WTC11 (cell line): Measurements from ENCODE around the gene CEACAM8. TPM values are rescaled to one million over a fixed set of nuclear protein-coding genes. Genes with fewer than 3 reads are reported as not detected.

Experiments used
- ATAC-seq: fragments of 200-7000 bp; cut with Tn5 transposase; 2 replicates; pipeline ENCODE4 v1.10.0; 2021; ENCODE audit warnings: mild to moderate bottlenecking, moderate library complexity
- CTCF ChIA-PET: fragments of 300-600 bp; sonication (Branson Sonifier 250); formaldehyde crosslinking; loops from one replicate; lab custom pipeline; 2021; ENCODE audit warnings: antibody characterized with exemption; lab: Charles Lee
- POLR2A ChIA-PET: fragments of 350-600 bp; sonication (Branson Sonifier 250); formaldehyde crosslinking; loops from one replicate; lab custom pipeline; 2021; ENCODE audit warnings: antibody characterized with exemption; lab: Charles Lee
- DNase-seq: peaks from one replicate; pipeline ENCODE4 v3.0.0; 2021; ENCODE audit warnings: low spot score
- H3K27ac Mint-ChIP-seq: 2 replicates; pipeline ENCODE4 v1.8.0; 2021; ENCODE audit warnings: mixed read lengths
- H3K27me3 Mint-ChIP-seq: 2 replicates; pipeline ENCODE4 v1.8.0; 2021; ENCODE audit warnings: low read depth, mild to moderate bottlenecking, moderate library complexity, mixed read lengths
- H3K36me3 Mint-ChIP-seq: 2 replicates; pipeline ENCODE4 v1.8.0; 2021; ENCODE audit warnings: mixed read lengths
- H3K4me1 Mint-ChIP-seq: 2 replicates; pipeline ENCODE4 v1.8.0; 2022; ENCODE audit warnings: mixed read lengths
- H3K4me3 Mint-ChIP-seq: 2 replicates; pipeline ENCODE4 v1.8.0; 2021; ENCODE audit warnings: mild to moderate bottlenecking, moderate library complexity, mixed read lengths
- H3K9me3 Mint-ChIP-seq: 2 replicates; pipeline ENCODE4 v1.8.0; 2021; ENCODE audit warnings: mixed read lengths
- CBFB ChIP-seq: sonication (generic); formaldehyde crosslinking; IDR thresholded peaks from 2 replicates; pipeline ENCODE4 v1.8.1; 2022; ENCODE audit warnings: mild to moderate bottlenecking, low read depth, missing genetic modification reagents
- CREM ChIP-seq: sonication (generic); formaldehyde crosslinking; IDR thresholded peaks from 2 replicates; pipeline ENCODE4 v1.8.1; 2022; ENCODE audit warnings: mild to moderate bottlenecking, missing genetic modification reagents, moderate library complexity
- ESRRA ChIP-seq: sonication (generic); formaldehyde crosslinking; IDR thresholded peaks from 2 replicates; pipeline ENCODE4 v1.8.1; 2022; ENCODE audit warnings: mild to moderate bottlenecking, missing genetic modification reagents, borderline replicate concordance
- FOXP1 ChIP-seq: sonication (generic); formaldehyde crosslinking; IDR thresholded peaks from 2 replicates; pipeline ENCODE4 v1.8.0; 2022; ENCODE audit warnings: missing genetic modification reagents, mild to moderate bottlenecking, moderate library complexity, borderline replicate concordance
- MYBL2 ChIP-seq: sonication (generic); formaldehyde crosslinking; IDR thresholded peaks from 2 replicates; pipeline ENCODE4 v1.8.1; 2023; ENCODE audit warnings: mild to moderate bottlenecking, moderate library complexity, missing genetic modification reagents
- SOX15 ChIP-seq: fragments of 250-450 bp; sonication (Bioruptor Pico); IDR thresholded peaks from 2 replicates; pipeline ENCODE4 v1.9.0; 2021; ENCODE audit warnings: mild to moderate bottlenecking
- ZNF121 ChIP-seq: sonication (generic); formaldehyde crosslinking; IDR thresholded peaks from 2 replicates; pipeline ENCODE4 v1.8.0; 2023; ENCODE audit warnings: missing genetic modification reagents
- ZNF263 ChIP-seq: sonication (generic); formaldehyde crosslinking; IDR thresholded peaks from 2 replicates; pipeline ENCODE4 v1.8.1; 2022; ENCODE audit warnings: low read depth, mild to moderate bottlenecking, moderate library complexity, missing genetic modification reagents
- total RNA-seq: library from RNA; stranded (reverse); gene quantifications from 3 replicates; pipeline ENCODE4 v1.2.3, GENCODE V29; 2021
- TF ChIP-seq, protein P1 (sequence below): sonication (generic); formaldehyde crosslinking; conservative IDR thresholded peaks from 2 replicates; pipeline ENCODE4 v1.8.1; 2022; ENCODE audit warnings: mild to moderate bottlenecking, missing genetic modification reagents
- TF ChIP-seq, protein P2 (sequence below): fragments of 200-600 bp; IDR thresholded peaks from 2 replicates; pipeline ENCODE4 v1.8.0; 2022; ENCODE audit warnings: antibody characterized with exemption
- TF ChIP-seq, protein P3 (sequence below): sonication (generic); formaldehyde crosslinking; conservative IDR thresholded peaks from 2 replicates; pipeline ENCODE4 v1.8.1; 2023; ENCODE audit warnings: mild to moderate bottlenecking, low read depth, missing genetic modification reagents, moderate library complexity
- TF ChIP-seq, protein P4 (sequence below): fragments of 250-450 bp; sonication (Bioruptor Pico); IDR thresholded peaks from 2 replicates; pipeline ENCODE4 v1.9.0; 2021; ENCODE audit warnings: mild to moderate bottlenecking
- TF ChIP-seq, protein P5 (sequence below): sonication (generic); formaldehyde crosslinking; IDR thresholded peaks from 2 replicates; pipeline ENCODE4 v1.8.1; 2023; ENCODE audit warnings: mild to moderate bottlenecking, moderate library complexity, missing genetic modification reagents

Gene CEACAM8
- total RNA-seq, 1 experiment from 2014 or later, result not detected

DNA sequence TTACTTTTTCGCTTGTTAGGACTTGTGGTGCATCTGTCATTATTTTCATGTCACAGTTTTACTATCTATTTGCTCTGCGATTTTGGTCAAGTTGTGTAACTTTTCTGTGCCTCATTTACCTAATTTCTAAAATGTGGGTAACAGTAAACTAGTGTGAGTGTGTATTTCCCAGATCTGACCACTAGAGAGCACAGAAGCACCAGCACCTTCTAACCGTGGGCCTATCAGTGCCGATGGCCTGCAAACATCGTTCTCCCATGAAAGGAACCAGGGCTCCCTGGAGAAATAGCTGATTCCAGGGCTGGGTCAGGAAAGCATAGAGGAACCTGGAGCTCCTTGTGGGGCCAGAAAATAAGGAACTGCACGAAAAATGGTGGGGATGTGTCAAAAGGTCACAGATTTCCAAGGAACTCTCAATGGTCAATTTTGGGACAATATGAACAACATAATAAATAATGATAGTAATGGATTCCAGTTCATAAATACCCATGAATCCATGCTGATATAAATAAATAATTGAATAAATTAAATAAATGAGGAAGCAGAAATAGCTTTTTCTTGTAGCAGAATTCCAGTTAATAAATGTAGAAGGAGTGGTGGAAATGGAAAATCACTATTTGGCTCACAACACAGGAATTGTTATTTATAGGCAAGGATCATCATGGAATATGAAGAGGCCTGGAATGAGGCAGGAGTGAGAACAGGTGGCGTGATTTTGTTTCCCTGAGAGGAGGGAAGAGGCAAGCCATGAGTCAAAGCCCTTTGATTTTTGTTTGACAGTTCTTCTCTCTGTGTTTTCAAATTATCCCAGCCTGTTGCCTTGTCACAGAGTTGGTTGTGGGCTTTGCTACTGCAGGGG lies 31.1 kb downstream of the CEACAM8 start:
- POLR2A ChIA-PET, result no interaction called here
- Mint-ChIP-seq H3K27me3 (peaks cover 24% of the 10 kb centered on the region), H3K9me3 (no peaks in the 10 kb centered on the region), H3K36me3 (no peaks in the 10 kb centered on the region)
- DNase-seq, result peak; percentile 56
- TF ChIP-seq, protein P1, sequence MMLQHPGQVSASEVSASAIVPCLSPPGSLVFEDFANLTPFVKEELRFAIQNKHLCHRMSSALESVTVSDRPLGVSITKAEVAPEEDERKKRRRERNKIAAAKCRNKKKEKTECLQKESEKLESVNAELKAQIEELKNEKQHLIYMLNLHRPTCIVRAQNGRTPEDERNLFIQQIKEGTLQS, result no peak
- TF ChIP-seq, protein P2, sequence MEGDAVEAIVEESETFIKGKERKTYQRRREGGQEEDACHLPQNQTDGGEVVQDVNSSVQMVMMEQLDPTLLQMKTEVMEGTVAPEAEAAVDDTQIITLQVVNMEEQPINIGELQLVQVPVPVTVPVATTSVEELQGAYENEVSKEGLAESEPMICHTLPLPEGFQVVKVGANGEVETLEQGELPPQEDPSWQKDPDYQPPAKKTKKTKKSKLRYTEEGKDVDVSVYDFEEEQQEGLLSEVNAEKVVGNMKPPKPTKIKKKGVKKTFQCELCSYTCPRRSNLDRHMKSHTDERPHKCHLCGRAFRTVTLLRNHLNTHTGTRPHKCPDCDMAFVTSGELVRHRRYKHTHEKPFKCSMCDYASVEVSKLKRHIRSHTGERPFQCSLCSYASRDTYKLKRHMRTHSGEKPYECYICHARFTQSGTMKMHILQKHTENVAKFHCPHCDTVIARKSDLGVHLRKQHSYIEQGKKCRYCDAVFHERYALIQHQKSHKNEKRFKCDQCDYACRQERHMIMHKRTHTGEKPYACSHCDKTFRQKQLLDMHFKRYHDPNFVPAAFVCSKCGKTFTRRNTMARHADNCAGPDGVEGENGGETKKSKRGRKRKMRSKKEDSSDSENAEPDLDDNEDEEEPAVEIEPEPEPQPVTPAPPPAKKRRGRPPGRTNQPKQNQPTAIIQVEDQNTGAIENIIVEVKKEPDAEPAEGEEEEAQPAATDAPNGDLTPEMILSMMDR, result peak; percentile 73
- no peak for TF ChIP-seq SOX15
- TF ChIP-seq, all 79 proteins: peak for 1
- CTCF ChIA-PET, result interaction anchor here (0.6 to 4.7 kb wide), 25 partner anchors 8 to 263 kb away, joined by 3 to 39 read pairs (median 4); partner anchors contain the start of gene CEACAM8
- Mint-ChIP-seq H3K4me1 (peaks cover 14% of the 10 kb centered on the region), H3K4me3 (no peak overlapping the region), H3K27ac (no peak overlapping the region)
- peak; percentile 92 for ATAC-seq

DNA sequence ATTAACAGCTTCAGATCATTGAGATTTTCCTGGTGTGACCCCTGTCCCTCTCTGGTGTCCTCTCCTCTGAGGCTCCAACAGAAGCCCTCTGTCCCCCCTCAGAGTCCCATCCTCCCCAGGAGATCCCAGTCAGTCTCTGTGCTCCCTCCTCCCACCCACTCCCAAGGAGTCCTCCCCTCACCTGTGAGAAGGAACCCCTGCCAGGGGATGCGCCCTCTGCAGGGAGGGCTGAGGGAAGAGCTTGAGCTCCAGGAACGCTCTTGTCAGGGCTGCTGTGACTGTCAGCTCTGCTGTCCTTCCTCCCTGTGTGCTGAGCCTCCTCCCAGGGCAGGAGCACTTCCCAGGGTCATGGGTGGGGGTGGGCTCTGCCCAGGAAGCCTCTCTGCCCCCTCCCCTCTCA lies 33.2 kb downstream of the CEACAM8 start:
- peaks cover 20% of the 10 kb centered on the region for H3K27me3 Mint-ChIP-seq
- ATAC-seq, result no peak; the same call in 1 of the 2 replicates
- H3K9me3 Mint-ChIP-seq, result peaks cover 10% of the 10 kb centered on the region
- H3K4me1 Mint-ChIP-seq, result peaks cover 29% of the 10 kb centered on the region
- ChIA-PET POLR2A (no interaction called here), CTCF (interaction anchor here (0.5 to 4.7 kb wide), 15 partner anchors 10 to 149 kb away, joined by 3 to 39 read pairs (median 5); no protein-coding TSS in a partner anchor)
- H3K36me3 Mint-ChIP-seq, result peaks cover 2% of the 10 kb centered on the region; the same call in 1 of the 2 replicates
- no peak overlapping the region for H3K27ac Mint-ChIP-seq
- no peak for DNase-seq
- no peak overlapping the region for H3K4me3 Mint-ChIP-seq
- TF ChIP-seq ZNF263 (peak; percentile 93), FOXP1 (CRISPR knock-in tag) (no peak)

DNA sequence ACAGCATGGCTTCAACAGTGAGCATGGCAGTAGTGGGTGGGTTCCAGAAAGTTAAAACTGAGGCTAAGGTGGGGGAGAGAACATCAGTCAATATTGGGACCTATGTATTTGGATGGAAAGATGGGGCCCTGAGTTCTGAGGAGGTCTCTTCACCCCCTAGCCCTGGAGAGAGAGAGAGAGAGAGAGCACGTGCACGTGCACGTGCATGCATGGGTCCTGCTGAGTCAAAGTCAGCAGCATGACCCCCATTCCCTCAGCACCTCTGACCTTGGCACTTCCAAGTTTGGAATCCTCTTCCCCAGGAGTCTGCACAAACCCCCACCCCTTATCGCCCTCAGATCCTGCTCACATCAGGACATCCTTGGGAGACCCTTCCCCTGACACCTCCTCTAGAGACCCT lies 34.0 kb downstream of the CEACAM8 start:
- H3K27ac Mint-ChIP-seq, result no peak overlapping the region
- DNase-seq (no peak), ATAC-seq (no peak)
- no peak overlapping the region for H3K4me3 Mint-ChIP-seq
- H3K27me3 Mint-ChIP-seq, result peaks cover 22% of the 10 kb centered on the region
- peaks cover 10% of the 10 kb centered on the region for H3K9me3 Mint-ChIP-seq
- peaks cover 2% of the 10 kb centered on the region; the same call in 1 of the 2 replicates for H3K36me3 Mint-ChIP-seq
- TF ChIP-seq ZNF121 (CRISPR knock-in tag) (no peak), ESRRA (CRISPR knock-in tag) (no peak), CREM (CRISPR knock-in tag) (no peak), CBFB (CRISPR knock-in tag) (no peak)
- TF ChIP-seq, protein P3, sequence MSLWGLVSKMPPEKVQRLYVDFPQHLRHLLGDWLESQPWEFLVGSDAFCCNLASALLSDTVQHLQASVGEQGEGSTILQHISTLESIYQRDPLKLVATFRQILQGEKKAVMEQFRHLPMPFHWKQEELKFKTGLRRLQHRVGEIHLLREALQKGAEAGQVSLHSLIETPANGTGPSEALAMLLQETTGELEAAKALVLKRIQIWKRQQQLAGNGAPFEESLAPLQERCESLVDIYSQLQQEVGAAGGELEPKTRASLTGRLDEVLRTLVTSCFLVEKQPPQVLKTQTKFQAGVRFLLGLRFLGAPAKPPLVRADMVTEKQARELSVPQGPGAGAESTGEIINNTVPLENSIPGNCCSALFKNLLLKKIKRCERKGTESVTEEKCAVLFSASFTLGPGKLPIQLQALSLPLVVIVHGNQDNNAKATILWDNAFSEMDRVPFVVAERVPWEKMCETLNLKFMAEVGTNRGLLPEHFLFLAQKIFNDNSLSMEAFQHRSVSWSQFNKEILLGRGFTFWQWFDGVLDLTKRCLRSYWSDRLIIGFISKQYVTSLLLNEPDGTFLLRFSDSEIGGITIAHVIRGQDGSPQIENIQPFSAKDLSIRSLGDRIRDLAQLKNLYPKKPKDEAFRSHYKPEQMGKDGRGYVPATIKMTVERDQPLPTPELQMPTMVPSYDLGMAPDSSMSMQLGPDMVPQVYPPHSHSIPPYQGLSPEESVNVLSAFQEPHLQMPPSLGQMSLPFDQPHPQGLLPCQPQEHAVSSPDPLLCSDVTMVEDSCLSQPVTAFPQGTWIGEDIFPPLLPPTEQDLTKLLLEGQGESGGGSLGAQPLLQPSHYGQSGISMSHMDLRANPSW (CRISPR knock-in tag), result no peak
- TF ChIP-seq, all 79 proteins: peak for 0
- peaks cover 33% of the 10 kb centered on the region for H3K4me1 Mint-ChIP-seq
- CTCF ChIA-PET, result interaction anchor here (1.2 to 4.7 kb wide), 4 partner anchors 31 to 120 kb away, joined by 4 to 39 read pairs (median 6); no protein-coding TSS in a partner anchor
- POLR2A ChIA-PET, result no interaction called here

DNA sequence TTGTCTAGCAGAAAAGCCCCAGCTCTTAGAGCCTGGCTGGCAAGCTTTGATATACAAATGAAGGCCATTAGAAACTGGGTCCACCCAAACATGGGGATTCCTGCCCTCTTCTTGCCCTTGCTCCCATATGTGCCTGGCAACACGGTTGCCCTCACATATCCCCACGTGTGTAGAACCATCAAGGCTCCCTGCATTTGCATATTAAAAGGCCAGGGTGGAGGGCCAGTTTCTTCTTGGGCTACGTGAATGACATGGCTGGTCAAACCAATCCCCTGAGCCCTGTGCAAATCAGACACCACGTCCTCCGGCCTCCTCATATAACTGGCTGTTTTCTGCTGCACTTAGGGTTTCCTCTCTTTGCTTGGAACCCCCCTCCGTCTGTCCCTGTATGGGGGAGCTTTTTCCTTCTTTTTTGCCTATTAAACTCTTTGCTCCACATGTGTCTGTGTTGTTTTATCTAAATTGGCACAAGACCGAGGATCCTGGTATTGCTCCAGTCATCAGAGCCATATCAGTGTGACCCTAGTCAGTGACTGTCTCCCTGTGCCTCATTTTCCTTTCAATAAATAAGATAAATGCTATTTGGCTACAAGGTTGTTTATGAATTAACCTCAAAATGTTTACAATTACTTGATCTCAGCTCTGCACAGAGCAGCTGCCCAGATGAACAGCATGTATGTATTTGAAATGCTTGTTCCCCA lies 36.1 kb downstream of the CEACAM8 start:
- CTCF ChIA-PET, result interaction anchor here (0.8 to 2.7 kb wide), 5 partner anchors 8 to 120 kb away, joined by 3 to 31 read pairs (median 6); no protein-coding TSS in a partner anchor
- H3K27ac Mint-ChIP-seq, result no peak overlapping the region

More for the DNA sequence above, 36.1 kb downstream of the CEACAM8 start:
- Mint-ChIP-seq H3K27me3 (peaks cover 16% of the 10 kb centered on the region), H3K4me3 (no peak overlapping the region)
- TF ChIP-seq MYBL2 (CRISPR knock-in tag), result no peak
- TF ChIP-seq, protein P4, sequence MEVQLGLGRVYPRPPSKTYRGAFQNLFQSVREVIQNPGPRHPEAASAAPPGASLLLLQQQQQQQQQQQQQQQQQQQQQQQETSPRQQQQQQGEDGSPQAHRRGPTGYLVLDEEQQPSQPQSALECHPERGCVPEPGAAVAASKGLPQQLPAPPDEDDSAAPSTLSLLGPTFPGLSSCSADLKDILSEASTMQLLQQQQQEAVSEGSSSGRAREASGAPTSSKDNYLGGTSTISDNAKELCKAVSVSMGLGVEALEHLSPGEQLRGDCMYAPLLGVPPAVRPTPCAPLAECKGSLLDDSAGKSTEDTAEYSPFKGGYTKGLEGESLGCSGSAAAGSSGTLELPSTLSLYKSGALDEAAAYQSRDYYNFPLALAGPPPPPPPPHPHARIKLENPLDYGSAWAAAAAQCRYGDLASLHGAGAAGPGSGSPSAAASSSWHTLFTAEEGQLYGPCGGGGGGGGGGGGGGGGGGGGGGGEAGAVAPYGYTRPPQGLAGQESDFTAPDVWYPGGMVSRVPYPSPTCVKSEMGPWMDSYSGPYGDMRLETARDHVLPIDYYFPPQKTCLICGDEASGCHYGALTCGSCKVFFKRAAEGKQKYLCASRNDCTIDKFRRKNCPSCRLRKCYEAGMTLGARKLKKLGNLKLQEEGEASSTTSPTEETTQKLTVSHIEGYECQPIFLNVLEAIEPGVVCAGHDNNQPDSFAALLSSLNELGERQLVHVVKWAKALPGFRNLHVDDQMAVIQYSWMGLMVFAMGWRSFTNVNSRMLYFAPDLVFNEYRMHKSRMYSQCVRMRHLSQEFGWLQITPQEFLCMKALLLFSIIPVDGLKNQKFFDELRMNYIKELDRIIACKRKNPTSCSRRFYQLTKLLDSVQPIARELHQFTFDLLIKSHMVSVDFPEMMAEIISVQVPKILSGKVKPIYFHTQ, result no peak
- TF ChIP-seq, protein P5, sequence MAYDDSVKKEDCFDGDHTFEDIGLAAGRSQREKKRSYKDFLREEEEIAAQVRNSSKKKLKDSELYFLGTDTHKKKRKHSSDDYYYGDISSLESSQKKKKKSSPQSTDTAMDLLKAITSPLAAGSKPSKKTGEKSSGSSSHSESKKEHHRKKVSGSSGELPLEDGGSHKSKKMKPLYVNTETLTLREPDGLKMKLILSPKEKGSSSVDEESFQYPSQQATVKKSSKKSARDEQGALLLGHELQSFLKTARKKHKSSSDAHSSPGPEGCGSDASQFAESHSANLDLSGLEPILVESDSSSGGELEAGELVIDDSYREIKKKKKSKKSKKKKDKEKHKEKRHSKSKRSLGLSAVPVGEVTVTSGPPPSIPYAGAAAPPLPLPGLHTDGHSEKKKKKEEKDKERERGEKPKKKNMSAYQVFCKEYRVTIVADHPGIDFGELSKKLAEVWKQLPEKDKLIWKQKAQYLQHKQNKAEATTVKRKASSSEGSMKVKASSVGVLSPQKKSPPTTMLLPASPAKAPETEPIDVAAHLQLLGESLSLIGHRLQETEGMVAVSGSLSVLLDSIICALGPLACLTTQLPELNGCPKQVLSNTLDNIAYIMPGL (CRISPR knock-in tag), result no peak
- TF ChIP-seq, all 79 proteins: peak for 0
- H3K4me1 Mint-ChIP-seq, result peaks cover 46% of the 10 kb centered on the region
- peaks cover 10% of the 10 kb centered on the region for H3K9me3 Mint-ChIP-seq
- POLR2A ChIA-PET, result interaction anchor here (0.6 to 0.7 kb wide), 2 partner anchors 15 to 68 kb away, joined by 3 read pairs; no protein-coding TSS in a partner anchor
- ATAC-seq (no peak), DNase-seq (no peak)
- H3K36me3 Mint-ChIP-seq, result peaks cover 2% of the 10 kb centered on the region; the same call in 1 of the 2 replicates
